Fibroblast of skin of back (primary cell): ENCODE measurements around the gene PHACTR4.
"Not testable (repeated sequence)": the region's sequence is repeated elsewhere in the genome, so short reads cannot be mapped to it uniquely, and the experiment has no call there.

Experiments
- DNase-seq: peaks from one replicate; pipeline ENCODE4 v3.0.0-alpha.2; 2013

Gene PHACTR4

DNA sequence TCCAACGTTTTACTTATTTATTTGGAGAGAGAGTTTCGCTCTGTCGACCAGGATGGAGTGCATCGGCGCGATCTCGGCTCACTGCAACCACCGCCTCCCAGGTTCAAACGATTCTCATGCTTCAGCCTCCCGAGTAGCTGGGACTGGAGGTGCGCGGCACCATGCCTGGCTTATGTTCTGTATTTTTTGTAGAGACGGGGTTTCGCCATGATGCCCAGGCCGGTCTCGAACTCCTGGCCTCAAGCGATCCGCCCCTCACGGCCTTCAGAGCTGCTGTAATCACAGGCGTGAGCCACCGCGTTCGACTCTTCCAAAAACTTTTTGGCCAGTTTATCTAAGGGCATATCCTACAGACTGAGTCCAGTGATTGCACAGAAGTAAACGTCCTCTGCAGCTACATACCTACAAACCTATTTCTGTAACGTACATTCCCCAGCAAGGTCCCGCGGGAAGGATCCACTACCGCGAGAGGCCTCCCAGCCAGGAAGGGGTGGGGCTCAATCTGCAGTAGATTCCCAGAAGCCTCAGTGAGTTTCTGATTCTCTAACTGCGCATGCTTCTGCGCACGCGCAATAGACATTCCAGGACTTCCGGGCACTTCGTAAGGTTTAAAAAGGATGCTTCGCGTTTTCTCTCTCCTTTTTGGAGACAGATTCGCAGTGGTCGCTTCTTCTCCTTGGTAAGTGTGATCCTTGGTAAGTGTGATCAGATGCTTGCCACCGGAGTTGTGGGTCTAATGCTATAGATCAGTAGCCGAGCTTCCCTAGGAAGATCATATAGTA lies 136.1 kb downstream of the PHACTR4 start, which contains the start of gene RCC1:
RCC1 (plus strand) TSS at position 638 of the 782 bp plus-strand sequence. CDS start 23,824 bp downstream, outside the sequence.
- peak; percentile 99 for DNase-seq

DNA sequence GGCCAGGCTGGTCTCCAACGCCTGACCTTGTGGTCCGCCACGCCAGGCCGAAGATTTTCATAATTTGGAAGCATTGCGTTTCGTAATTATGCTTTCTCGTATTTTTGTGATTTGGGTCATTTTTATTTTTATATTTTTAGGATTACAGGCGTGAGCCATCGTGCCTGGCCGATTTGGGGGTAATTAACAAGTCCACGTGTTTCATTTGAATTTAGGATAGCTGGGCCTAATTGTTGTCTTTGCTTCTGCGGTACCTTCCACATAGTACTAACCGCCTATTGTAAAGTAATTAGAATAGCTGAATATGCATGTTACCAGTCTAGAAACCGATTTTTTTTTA lies 137.3 kb downstream of the PHACTR4 start:
- no peak for DNase-seq

DNA sequence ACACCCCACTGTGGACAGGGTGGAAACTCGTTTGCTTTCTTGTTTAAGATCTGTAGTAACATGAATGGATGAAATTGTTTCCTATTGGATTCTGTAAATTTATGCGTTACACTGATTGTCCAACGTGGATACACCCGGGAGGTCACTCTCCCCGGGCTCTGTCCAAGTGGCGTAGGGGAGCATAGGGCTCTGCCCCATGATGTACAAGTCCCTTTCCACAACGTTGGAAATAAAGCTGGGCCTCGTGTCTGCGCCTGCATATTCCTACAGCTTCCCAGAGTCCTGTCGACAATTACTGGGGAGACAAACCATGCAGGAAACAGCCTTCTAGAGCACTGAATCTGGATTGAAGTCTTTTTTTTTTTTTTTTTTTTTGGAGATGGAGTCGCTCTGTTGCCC lies 137.7 kb downstream of the PHACTR4 start:
- peak; percentile 24 for DNase-seq

DNA sequence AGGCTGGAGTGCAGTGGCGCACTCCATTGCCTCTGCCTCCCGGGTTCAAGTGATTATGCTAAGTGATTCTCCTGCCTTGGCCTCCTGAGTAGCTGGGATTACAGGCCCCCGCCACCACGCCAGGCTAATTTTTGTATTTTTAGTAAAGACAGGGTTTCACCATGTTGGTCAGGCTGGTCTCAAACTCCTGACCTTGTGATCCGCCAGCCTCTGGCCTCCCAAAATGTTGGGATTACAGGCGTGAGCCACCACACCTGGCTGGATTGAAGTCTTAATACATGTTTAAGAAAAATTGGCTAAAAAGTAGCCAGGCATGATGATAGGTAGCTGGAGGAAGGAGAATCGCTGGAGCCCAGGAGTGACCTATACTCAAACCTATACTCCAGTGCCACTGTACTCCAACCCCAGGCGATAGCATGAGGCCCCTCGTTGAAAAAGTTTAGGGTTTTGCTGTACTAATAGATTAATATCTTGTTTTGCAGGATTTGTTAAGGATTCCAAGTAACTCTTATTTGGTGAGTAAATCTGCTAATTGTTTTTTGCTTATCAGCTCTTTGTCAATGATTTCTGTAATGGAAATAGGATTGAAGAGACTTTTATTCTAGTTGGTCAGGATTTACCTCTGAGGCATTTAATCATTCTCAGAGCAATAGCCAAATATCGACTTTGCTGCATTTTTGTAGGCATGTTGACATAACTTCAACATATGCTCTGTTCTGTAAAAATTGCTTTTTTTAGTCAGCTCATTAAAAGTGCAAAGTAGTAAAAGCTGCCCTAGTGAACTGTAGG lies 138.3 kb downstream of the PHACTR4 start:
- DNase-seq: no peak

DNA sequence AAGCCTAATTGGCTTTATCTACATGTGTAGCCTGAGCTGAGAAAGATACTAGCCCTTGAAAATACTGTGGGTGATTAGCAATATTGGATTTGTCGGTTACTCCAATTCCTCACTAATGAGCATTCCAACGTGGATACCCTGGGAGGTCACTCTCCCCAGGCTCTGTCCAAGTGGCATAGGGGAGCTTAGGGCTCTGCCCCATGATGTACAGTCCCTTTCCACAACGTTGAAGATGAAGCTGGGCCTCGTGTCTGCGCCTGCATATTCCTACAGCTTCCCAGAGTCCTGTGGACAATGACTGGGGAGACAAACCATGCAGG lies 138.9 kb downstream of the PHACTR4 start:
- DNase-seq: peak; percentile 21

DNA sequence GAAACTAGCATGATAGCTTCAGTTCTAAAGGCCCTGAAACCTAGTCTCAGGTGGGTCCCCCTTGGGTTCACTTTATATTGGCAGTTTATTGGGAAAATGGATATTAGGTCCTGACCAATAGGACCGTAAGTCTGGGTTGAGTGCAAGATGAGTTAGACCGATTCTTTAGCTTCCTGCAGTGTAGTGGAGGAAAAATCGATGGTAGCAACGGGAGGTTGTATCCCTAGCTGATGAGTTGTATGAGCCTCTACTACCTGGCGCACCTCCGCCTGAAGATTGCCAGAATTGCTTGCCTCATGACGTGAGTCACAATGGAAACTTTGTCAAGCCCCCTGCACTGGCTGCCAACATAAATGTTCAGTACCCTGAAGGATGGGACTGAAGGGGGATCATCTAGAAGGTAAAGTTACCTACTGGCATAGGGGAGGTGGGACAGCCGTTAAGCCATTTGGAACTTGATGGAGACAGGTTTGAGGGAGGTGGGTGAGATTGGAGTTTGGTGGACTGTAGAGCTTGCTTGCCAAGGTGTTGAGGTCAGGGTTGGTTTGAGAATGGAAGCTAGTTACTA lies 140.2 kb downstream of the PHACTR4 start:
- DNase-seq: peak; percentile 30

DNA sequence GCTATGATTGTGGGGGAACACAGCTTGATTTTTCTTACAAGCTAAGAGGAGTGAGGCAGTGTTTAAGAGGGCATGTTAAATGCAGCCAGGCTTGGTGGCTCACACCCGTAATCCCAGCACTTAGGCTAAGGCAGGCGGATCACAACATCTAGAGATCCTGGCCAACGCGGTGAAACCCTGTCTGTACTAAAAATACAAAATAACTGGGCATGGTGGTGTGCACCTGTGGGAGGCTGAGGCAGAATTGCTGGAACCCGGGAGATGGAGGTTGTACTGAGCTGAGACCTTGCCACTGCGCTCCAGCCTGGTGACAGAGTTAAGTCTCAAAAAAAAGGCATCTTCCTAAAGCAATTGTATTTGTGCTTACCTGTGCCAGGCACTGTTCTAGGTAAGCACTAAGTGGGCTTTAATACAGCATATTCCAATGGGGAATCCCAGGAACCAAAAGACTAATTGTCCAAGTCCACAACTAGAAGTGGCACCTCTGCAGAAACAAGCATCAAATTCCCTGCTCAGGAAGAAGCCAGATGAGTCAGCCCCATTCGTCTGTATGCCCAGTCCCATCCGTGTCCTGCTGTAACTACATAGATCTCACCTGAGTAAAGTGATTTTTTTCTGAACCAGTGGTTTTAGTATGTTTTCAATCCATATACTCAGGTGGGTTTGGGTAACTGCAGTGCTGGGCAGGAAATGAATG lies 140.9 kb downstream of the PHACTR4 start:
- DNase-seq: peak; percentile 57

DNA sequence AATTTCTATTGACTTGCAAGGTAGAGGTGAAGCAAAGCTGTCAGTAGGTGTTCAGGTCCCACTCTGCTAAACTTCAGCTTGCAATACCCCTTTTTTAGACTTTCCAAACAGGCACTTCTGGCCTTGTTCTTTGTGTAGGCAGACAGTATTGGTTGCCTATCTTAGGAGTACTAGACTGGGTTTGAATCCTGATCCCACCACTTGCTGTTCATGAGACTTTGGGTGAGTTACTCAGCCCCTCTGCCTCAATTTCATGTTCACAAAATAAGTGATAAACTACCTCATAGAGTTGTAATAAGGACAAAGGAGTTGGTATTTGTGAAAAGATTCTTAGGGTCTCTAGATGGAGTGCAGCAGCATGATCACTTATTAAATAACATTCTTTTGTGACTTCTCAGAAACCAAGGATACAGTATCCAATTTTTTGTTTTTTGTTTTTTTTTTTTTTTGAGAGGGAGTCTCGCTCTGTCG lies 141.5 kb downstream of the PHACTR4 start:
- peak; percentile 51 for DNase-seq

DNA sequence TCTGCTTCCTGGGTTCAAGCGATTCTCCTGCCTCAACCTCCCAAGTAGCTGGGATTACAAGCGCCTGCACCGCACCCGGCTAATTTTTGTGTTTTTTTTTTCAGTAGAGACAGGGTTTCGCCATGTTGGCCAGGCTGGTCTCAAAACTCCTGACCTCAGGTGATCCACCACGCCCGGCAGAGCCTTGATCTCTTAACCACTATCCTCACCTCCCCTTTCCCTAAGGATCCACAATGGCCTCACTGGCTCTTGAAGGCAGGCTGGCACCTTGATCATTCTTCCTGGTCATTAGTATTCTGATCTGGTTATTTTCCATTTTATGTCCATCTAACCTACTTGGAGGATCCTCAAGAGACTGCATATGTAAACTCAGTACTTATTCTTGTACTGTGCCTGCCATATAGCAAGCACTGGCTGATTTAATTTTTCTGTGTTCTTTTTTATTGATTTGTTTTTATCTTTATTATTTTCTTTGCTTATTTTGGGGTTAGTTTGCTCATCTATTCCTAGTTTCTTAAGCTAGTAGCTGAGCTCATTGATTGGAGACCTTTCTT lies 142.6 kb downstream of the PHACTR4 start:
- DNase-seq: peak; percentile 24

DNA sequence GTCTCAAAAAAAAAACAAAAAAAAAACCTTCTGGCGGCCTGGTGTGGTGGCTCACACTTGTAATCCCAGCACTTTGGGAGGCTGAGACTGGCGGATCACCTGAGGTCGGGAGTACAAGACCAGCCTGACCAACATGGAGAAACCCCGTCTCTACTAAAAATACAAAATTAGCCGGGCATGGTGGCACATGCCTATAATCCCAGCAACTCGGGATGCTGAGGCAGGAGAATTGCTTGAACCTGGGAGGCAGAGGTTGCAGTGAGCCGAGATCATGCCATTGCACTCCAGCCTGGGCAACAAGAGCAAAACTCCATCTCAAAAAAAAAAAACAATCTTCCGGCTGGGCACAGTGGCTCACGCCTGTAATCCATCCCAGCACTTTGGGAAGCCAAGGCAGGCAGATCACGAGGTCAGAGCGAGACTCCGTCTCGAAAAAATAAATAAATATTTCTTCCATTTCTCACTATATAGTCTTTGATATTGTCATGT lies 144.9 kb downstream of the PHACTR4 start:
- DNase-seq: peak; percentile 5

DNA sequence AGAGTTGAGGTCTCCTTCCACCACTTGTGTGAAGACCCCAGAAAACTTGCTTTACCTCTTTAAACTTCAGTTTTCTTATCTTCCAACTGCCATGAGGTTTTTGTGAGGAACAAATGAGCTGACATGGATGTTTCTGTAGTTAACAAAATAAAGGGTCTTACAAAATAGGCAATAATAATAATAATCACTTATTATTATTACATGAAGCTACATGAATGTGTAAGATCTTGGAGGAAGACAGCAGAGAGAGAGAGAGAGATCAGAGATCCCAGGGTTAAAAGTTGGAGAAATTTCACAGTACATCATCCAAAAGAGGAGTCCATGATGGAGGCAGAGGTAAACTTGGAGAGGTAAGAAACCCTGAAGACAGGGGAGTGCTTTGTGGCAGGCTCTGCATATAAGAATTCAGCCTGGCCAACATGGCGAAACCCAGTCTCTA lies 147.0 kb downstream of the PHACTR4 start:
- no peak for DNase-seq

DNA sequence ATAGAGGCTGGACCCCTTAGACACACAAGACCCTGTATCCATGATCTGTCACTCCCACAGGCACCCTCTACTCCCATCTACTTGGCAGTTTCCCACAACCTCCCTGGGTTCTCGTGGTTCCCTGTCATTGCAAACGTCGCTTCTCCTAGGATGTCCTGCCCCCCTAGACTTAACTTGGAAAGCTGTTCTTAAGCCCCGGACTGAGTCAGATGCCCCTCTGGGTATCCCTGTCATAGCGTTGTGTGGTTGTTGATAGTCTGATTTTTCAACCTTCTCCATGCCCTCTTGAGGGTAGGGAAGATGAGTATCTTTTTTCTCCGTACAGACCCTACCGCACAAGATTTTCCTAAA lies 148.1 kb downstream of the PHACTR4 start:
- peak; percentile 50 for DNase-seq

DNA sequence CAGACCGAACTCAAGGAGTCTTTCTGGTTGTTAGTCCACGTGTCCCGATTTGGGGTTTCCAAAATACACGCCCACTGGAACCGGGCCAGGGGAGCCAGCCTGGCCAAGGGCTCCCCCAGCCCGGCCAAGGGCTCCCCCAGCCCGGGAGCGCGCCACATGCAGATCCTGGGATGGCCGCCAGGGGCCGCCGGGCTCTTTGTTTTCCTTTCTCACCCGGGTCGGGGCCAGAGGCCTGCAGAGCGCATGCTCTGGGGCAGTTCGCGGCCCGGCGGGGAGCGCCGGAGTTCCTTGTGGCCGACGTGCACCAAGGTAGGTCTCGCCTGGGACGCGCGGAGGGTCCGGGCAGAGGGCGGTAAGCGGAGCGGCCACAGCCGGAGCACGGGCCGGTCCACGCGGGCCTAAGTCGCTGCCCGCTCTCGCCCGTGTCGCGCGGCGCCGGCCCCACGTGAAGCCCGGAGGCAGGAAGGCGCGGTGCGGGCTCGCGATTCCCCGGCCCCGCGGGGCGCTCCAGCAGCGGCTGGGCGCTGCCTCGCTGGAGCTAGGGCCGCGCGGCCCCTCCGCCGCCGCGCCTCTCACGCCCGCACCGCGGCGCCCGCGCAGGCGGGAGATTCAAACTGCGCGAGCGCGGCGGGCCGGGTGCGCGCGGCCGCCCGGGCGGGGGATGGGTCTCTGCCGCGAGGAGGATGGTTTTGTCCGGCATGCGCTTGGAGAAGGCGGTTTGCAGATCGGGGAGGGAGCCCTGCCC lies 148.6 kb downstream of the PHACTR4 start:
- DNase-seq: peak; percentile 88

DNA sequence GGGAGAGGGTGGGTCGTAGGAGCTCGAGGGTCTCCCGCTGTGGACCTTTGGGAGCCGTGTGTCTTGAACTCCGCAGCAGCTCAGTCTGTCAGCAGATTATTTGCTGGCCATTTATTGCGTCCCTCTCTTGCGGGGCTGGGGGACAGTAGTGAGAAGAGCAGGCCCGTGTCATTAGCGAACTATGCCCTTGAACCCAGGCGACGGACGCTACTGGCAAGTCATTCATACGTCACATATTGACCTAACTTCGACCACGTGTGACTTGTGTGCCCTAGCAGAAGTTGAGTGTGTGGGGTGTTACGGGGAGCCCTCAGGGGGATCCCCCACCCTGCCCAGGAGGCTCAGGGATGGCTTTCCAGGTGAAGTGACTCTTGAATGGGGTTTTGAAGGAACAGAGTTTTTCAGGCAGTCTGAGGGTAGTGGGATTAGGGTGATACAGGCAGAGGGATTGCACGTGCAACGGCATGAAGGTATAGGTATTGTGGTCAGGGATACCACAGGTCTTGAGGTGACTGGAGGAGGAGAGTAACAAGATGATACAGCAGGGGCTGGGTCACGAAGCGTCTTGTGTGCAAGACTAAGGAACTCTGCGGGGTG lies 149.3 kb downstream of the PHACTR4 start:
- peak; percentile 33 for DNase-seq

DNA sequence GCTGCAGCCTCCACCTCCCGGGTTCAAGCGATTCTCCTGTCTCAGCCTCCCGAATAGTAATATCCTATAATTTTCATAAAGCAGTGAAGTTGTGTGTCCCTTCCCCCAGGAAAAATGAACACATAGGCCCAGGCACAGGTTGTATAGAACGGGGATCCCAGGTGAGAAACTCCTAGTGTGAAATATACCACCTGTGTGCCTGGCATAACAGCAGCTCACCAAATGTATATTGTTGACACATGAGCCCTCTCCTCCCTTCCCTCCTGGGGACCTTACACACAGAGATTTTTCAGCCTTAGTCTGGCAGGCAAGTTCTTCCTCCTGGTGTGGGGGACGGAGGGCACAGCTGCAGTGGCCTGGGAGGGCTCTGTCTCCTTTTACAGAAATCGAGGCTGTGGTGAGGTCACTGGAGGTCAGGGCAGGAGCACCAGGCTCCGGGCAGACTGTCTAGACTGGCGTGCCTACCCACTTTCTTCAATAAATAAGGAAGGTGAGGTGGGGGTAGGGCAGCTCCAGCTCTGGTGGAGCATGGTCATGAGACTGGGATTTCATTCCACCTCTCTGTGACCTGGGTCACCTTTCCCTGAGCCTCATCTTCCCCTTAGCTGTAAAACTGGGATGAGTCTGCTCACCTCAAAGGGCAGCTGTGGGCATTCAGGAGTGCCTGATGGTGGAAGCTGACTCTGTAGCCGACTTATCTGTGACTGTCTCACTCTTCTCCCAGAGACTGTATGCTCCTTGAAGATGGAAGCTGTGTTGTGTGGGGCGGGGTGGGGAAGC lies 150.6 kb downstream of the PHACTR4 start:
- no peak for DNase-seq

DNA sequence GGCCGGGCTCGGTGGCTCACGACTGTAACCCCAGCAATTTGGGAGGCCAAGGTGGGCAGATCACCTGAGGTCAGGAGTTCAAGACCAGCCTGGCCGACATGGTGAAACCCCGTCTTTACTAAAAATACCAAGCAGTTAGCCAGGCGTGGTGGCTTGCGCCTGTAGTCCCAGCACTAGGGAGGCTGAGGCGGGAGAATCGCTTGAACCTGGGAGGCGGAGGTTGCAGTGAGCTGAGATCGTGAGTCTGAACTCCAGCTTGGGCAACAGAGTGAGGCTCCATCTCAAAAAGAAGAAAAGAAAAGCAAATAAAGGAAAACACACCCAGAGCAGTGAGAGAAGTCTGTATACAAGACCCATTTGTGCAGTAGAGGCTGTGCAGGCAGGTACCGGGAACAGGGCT lies 151.3 kb downstream of the PHACTR4 start:
- not testable (repeated sequence) for DNase-seq

DNA sequence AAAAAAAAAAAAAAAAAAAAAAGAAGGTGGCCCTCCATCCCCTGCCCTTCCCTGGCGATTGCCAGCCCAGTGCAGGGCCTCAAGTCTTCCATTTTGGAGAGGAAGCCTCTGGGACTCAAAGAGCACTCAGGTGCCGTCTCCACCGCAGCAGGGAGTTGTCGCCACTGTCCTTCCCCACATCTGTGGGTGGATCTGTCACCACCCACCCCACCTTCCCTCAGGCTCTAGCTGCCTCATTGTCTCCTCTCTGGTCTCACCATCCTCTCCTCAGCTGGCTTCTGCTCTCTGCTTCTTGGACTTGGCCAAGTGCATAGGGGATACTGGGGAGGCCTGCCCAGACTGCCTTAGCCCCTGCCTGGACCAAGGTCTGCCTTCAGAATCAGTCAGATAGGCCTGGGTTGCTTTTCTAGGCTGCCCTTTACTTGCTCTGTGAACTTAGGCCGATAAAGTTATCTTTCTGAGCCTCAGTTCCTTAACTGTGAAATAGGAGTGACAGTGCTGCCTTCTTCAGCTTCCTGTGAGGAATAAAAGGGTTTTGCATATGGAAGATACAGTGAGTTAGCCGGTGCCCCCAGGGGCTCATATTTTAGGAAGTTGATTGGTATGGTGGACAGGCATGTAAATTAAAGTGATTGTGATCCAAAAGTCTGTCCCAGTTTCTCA lies 152.1 kb downstream of the PHACTR4 start:
- no peak for DNase-seq

DNA sequence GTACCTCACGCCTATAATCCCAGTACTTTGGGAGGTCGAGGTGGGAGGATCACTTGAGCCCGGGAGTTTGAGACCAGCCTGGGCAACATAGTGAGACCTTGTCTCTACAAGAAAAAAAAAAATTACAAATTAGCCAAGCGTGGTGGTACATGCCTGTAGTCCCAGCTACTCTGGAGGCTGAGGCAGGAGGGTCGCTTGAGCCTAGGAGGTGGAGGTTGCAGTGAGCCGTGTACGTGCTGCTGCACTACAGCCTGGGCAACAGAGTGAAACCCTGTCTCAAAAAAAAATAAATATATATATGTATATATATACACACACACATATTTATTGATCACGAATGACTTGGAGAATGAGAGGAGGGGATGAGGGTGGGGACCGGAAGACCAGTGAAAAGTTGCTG lies 153.0 kb downstream of the PHACTR4 start:
- not testable (repeated sequence) for DNase-seq

DNA sequence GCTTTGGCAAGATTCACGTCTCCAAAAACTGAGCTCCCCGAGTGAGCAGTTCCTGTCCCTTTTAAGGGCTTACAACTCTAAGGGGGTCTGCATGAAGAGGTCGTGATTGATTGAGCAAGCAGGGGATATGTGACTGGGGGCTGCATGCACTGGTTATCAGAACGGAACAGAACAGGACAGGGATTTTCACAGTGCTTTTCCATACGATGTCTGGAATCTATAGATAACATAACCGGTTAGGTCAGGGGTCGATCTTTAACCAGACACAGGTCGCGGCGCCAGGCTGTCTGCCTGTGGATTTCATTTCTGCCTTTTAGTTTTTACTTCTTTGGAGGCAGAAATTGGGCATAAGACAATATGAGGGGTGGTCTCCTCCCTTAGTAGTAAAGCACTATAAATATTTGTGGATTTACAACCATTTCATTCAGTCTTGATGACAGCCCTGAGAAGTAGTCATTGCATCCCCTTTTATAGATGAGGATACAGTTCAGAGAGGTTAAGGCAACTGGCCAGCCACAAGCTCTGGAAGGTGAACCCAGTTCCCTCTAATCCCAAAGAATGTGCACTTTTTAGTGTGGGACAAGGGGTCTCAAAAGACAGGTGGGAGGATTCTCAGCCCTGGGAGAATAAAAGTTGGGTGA lies 155.6 kb downstream of the PHACTR4 start:
- not testable (repeated sequence) for DNase-seq
